Hematopoietic multipotent progenitor cell treated with erythropoietin and hydrocortisone succinate and interleukin-3 and kit ligand, for 4 days (in vitro differentiated cells): ENCODE measurements around the gene KRTAP26-1.

ENCODE experiments used
- DNase-seq: peaks from one replicate; pipeline ENCODE4 v3.0.0-alpha.2; 2015

Gene KRTAP26-1

GRCh38 chr21:30271156-30271555, 49.0 kb downstream of the KRTAP26-1 start:
- no peak for DNase-seq

GRCh38 chr21:30269803-30270530, 50.1 kb downstream of the KRTAP26-1 start:
- DNase-seq: no peak
